Astrocyte (in vitro differentiated cells and primary cell): Measurements from ENCODE around the gene CCDC191. TPM values are rescaled to one million over a fixed set of nuclear protein-coding genes. Genes with fewer than 3 reads are reported as not detected.

ENCODE experiments used
- DNase-seq: peaks from one replicate; pipeline ENCODE4 v3.0.0-alpha.2; 2010; ENCODE audit warnings: low read depth
- FAIRE-seq: peaks from 2 replicates; lab custom pipeline; 2011; peaks lifted over from hg19 to GRCh38; lab: Jason Lieb, UNC
- H2AFZ ChIP-seq: 2 replicates; pipeline ENCODE4 v1.6.0; 2012; ENCODE audit warnings: low read depth, low read length, inconsistent platforms
- H3K27ac ChIP-seq: 2 replicates; pipeline ENCODE4 v1.5.1; 2011; ENCODE audit warnings: low read depth, low read length, inconsistent platforms
- H3K27me3 ChIP-seq: 2 replicates; pipeline ENCODE4 v1.6.0; 2011; ENCODE audit warnings: low read length, inconsistent platforms; ENCODE audit not compliant: insufficient read depth
- H3K36me3 ChIP-seq: 2 replicates; pipeline ENCODE4 v1.5.1; 2011; ENCODE audit warnings: low read length, inconsistent platforms; ENCODE audit not compliant: insufficient read depth
- H3K4me1 ChIP-seq: 2 replicates; pipeline ENCODE4 v1.5.1; 2011; ENCODE audit warnings: low read length, inconsistent platforms; ENCODE audit not compliant: insufficient read depth
- H3K4me2 ChIP-seq: 2 replicates; pipeline ENCODE4 v1.6.0; 2012; ENCODE audit warnings: low read length, inconsistent platforms
- H3K4me3 ChIP-seq: 2 replicates; pipeline ENCODE4 v1.5.1; 2011; ENCODE audit warnings: low read depth, mild to moderate bottlenecking, low read length, inconsistent platforms; ENCODE audit not compliant: insufficient read depth
- H3K79me2 ChIP-seq: 2 replicates; pipeline ENCODE4 v1.6.0; 2012; ENCODE audit warnings: mild to moderate bottlenecking, low read length, inconsistent platforms; ENCODE audit not compliant: insufficient read depth
- H3K9ac ChIP-seq: 2 replicates; pipeline ENCODE4 v1.6.0; 2012; ENCODE audit warnings: mild to moderate bottlenecking, low read length, inconsistent platforms
- H3K9me3 ChIP-seq: 2 replicates; pipeline ENCODE4 v1.5.1; 2012; ENCODE audit warnings: low read depth, mild to moderate bottlenecking, low read length, inconsistent platforms; ENCODE audit not compliant: insufficient read depth
- H4K20me1 ChIP-seq: 2 replicates; pipeline ENCODE4 v1.6.0; 2012; ENCODE audit warnings: low read length, inconsistent platforms; ENCODE audit not compliant: insufficient read depth
- H3K27ac Mint-ChIP-seq: one replicate; pipeline ENCODE4 v1.8.0; 2021; ENCODE audit warnings: mild to moderate bottlenecking, mixed read lengths; ENCODE audit not compliant: unreplicated experiment
- H3K27me3 Mint-ChIP-seq: one replicate; pipeline ENCODE4 v1.8.0; 2021; ENCODE audit warnings: low read depth, mixed read lengths; ENCODE audit not compliant: unreplicated experiment
- H3K36me3 Mint-ChIP-seq: one replicate; pipeline ENCODE4 v1.8.0; 2021; ENCODE audit warnings: low read depth, mixed read lengths; ENCODE audit not compliant: unreplicated experiment
- H3K4me1 Mint-ChIP-seq: one replicate; pipeline ENCODE4 v1.8.0; 2021; ENCODE audit warnings: low read depth, mixed read lengths; ENCODE audit not compliant: unreplicated experiment
- H3K4me3 Mint-ChIP-seq: one replicate; pipeline ENCODE4 v1.8.0; 2021; ENCODE audit warnings: mild to moderate bottlenecking, moderate library complexity, mixed read lengths; ENCODE audit not compliant: unreplicated experiment
- H3K9me3 Mint-ChIP-seq: one replicate; pipeline ENCODE4 v1.8.0; 2021; ENCODE audit warnings: mild to moderate bottlenecking, mixed read lengths; ENCODE audit not compliant: unreplicated experiment
- EZH2 ChIP-seq: IDR thresholded peaks from 2 replicates; pipeline ENCODE4 v1.6.1; 2012; ENCODE audit warnings: mild to moderate bottlenecking, low read length, inconsistent platforms; ENCODE audit not compliant: insufficient read depth
- total RNA-seq: library from RNA; stranded (reverse); gene quantifications from 2 replicates; pipeline ENCODE4 v1.2.1, GENCODE V29; 2021
- TF ChIP-seq, protein P1 (sequence below): IDR thresholded peaks from 2 replicates; pipeline ENCODE4 v1.5.1; 2011; ENCODE audit warnings: low read depth, mild to moderate bottlenecking, inconsistent platforms, low read length, moderate library complexity; ENCODE audit not compliant: insufficient read depth

The CCDC191 gene
- total RNA-seq, 1 donor from 2014 or later: 2.5 TPM

DNA sequence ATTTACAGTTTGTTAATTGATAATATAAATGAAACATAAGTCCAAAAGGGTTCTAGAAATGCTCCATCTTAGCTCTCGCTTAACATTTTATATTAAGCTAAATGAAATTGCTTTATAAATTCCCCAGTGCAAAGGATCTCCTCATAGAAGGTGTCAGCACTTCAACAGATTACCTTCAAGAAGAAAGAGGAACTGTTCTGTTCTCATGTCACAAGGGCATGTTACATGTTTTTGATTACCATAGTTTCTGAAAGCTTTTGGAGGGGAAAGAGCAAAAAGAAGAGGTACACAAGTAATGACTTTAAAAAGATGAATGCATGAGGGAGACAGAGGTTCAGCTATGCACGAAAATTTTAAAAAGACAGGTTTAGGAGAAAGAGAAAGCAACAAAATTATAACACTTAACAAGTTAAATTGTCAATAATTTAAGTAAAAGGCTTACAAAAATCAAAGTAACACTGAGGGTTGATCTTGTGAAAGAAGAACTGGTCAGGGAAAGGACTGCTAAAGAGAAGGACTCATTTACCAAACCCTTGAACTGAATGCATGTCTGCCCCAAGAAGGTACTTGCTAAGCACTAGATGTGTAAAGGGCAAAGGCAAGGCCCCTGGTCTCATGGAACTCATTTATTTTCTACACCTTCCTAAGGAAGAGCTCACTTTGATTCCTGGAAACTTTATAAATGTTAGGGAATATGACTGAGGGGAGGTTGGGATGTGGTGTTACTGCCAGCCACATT lies 45.1 kb downstream of the CCDC191 start:
- Histone ChIP-seq H3K36me3 (no peaks in the 10 kb centered on the region), H3K9ac (no peak overlapping the region), H3K79me2 (no peaks in the 10 kb centered on the region), H4K20me1 (no peaks in the 10 kb centered on the region), H3K27me3 (no peaks in the 10 kb centered on the region), H3K4me2 (no peak overlapping the region), H3K4me3 (no peak overlapping the region), H3K4me1 (no peaks in the 10 kb centered on the region), H3K27ac (no peak overlapping the region), H2AFZ (no peak overlapping the region), H3K9me3 (peaks cover under 1% of the 10 kb centered on the region)
- H3K27ac Mint-ChIP-seq: no peak overlapping the region
- H3K4me3 Mint-ChIP-seq: no peak overlapping the region
- DNase-seq (no peak), FAIRE-seq (no peak)
- H3K36me3 Mint-ChIP-seq: no peaks in the 10 kb centered on the region
- H3K4me1 Mint-ChIP-seq: no peaks in the 10 kb centered on the region
- H3K9me3 Mint-ChIP-seq: no peaks in the 10 kb centered on the region
- TF ChIP-seq, protein P1, sequence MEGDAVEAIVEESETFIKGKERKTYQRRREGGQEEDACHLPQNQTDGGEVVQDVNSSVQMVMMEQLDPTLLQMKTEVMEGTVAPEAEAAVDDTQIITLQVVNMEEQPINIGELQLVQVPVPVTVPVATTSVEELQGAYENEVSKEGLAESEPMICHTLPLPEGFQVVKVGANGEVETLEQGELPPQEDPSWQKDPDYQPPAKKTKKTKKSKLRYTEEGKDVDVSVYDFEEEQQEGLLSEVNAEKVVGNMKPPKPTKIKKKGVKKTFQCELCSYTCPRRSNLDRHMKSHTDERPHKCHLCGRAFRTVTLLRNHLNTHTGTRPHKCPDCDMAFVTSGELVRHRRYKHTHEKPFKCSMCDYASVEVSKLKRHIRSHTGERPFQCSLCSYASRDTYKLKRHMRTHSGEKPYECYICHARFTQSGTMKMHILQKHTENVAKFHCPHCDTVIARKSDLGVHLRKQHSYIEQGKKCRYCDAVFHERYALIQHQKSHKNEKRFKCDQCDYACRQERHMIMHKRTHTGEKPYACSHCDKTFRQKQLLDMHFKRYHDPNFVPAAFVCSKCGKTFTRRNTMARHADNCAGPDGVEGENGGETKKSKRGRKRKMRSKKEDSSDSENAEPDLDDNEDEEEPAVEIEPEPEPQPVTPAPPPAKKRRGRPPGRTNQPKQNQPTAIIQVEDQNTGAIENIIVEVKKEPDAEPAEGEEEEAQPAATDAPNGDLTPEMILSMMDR: no peak
- TF ChIP-seq EZH2: no peak
- no peaks in the 10 kb centered on the region for H3K27me3 Mint-ChIP-seq

DNA sequence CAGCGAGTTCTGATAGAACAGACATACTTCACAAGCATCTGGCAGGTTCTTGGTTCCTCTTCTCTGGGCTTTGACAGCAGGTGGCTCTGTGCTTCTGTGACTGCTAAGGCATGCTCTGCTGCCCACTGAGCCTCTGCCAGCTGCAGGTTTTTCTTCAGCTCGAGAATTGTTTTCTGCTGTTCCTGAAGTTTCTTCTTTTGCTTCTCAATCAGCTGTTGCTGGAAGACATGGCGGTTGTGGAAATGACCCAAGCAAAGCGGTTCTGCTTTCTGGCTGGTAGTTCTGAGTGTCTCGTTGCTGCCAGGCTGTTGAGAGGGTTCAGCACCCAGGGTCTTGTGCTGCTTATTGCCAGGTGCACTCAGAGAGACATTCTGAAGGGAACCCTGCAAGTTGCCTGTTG lies 50.8 kb downstream of the CCDC191 start:
- Histone ChIP-seq H3K27me3 (no peaks in the 10 kb centered on the region), H3K9me3 (peaks cover 11% of the 10 kb centered on the region), H3K4me1 (no peaks in the 10 kb centered on the region), H3K9ac (no peak overlapping the region), H3K4me2 (no peak overlapping the region), H4K20me1 (no peaks in the 10 kb centered on the region), H3K79me2 (no peaks in the 10 kb centered on the region), H3K4me3 (no peak overlapping the region), H3K27ac (no peak overlapping the region), H2AFZ (no peak overlapping the region), H3K36me3 (no peaks in the 10 kb centered on the region)
- H3K9me3 Mint-ChIP-seq: peaks cover 7% of the 10 kb centered on the region
- H3K4me3 Mint-ChIP-seq: no peak overlapping the region
- no peak for FAIRE-seq
- H3K27me3 Mint-ChIP-seq: no peaks in the 10 kb centered on the region
- no peak for TF ChIP-seq EZH2
- TF ChIP-seq, protein P1: no peak
- DNase-seq: no peak
- H3K36me3 Mint-ChIP-seq: peaks cover 11% of the 10 kb centered on the region
- no peaks in the 10 kb centered on the region for H3K4me1 Mint-ChIP-seq
- H3K27ac Mint-ChIP-seq: no peak overlapping the region

DNA sequence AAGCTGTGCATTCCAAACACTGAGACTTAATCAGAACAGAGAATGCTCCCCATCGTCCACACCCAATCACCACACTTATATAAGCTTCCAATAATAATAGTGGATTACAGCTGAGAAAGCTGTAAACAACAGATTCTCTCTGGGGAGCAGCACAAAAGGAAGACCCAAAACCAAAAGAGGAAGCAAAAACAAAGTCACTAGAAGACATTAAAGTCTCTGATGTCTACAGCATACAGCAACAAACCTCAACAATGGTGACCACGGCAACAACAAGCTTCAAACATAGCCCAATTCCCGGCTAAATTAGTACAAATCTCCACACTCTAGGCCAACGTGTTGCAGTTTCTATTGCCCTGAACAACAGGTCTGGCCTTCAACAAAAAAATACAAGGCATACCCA lies 70.8 kb downstream of the CCDC191 start:
- no peak overlapping the region for H3K4me2 ChIP-seq
- Mint-ChIP-seq H3K27me3 (no peaks in the 10 kb centered on the region), H3K9me3 (peaks cover 5% of the 10 kb centered on the region), H3K36me3 (peaks cover 13% of the 10 kb centered on the region), H3K27ac (peak overlapping the region; percentile 20), H3K4me3 (no peak overlapping the region), H3K4me1 (no peaks in the 10 kb centered on the region)
- no peak for DNase-seq
- no peak overlapping the region for H3K27ac ChIP-seq
- H3K79me2 ChIP-seq: no peaks in the 10 kb centered on the region
- no peaks in the 10 kb centered on the region for H3K36me3 ChIP-seq
- H3K9ac ChIP-seq: no peak overlapping the region
- H3K4me1 ChIP-seq: no peaks in the 10 kb centered on the region
- H2AFZ ChIP-seq: no peak overlapping the region
- TF ChIP-seq, protein P1: no peak
- no peak for TF ChIP-seq EZH2
- no peaks in the 10 kb centered on the region for H3K9me3 ChIP-seq
- no peak for FAIRE-seq
- H4K20me1 ChIP-seq: no peaks in the 10 kb centered on the region
- H3K4me3 ChIP-seq: no peak overlapping the region
- no peaks in the 10 kb centered on the region for H3K27me3 ChIP-seq
